HL-60/S4 treated with phorbol 12-myristate 13-acetate at 8.2 ng/mL for 4 days and 3 days (cell line): ENCODE measurements around the gene SEMA4A.

ENCODE experiments used
- in situ Hi-C: fragments of 300-500 bp; cut with MboI; formaldehyde crosslinking; loops from 2 replicates; pipeline ENCODE4 v1.15.0; 2022; ENCODE audit warnings: low sequenced_read_pairs

SEMA4A gene

GRCh38 chr1:156226116-156226538 is 72.7 kb downstream of the SEMA4A start:
- in situ Hi-C loops, result loop anchor here (10.0 kb wide), 1 partner anchor 81 kb away; no protein-coding TSS in a partner anchor

- in situ Hi-C loops, result loop anchor here (10.0 kb wide), 1 partner anchor 82 kb away; no protein-coding TSS in a partner anchor
Measured at GRCh38 chr1:156226782-156227181, 73.4 kb downstream of the SEMA4A start.
